ENCODE results near the gene ALDH4A1. TPM values are rescaled to one million over a fixed set of nuclear protein-coding genes. Genes with fewer than 3 reads are reported as not detected.
A peak's percentile ranks its signal among the peaks of the same experiment; 100 is the strongest.

Gene ALDH4A1
- total and polyA plus RNA-seq, 4 experiments from 2014 or later, result 1.1 to 1.6 (median 1.5) TPM

GRCh38 chr1:18939398-18940302, 37.3 kb upstream of the ALDH4A1 start:
- H3K36me3 Mint-ChIP-seq, result peaks cover 3 to 16% of the 10 kb centered on the region in 2 donors
- no peaks in the 10 kb centered on the region for H3K9me3 ChIP-seq (ENCODE audit: control insufficient read depth in 1 of 2, low read length in 2 of 2)
- DNase-seq, result no peak
- peaks cover 96% of the 10 kb centered on the region for H3K4me1 ChIP-seq (ENCODE audit: insufficient read depth, low read length)
- intact Hi-C loops (cut with micrococcal nuclease), result no loop called here
- no peaks in the 10 kb centered on the region for H3K36me3 ChIP-seq (ENCODE audit: insufficient read depth, low read length)
- H3K4me3 Mint-ChIP-seq, result peak overlapping the region in 1 of 8 donors; percentile 21
- H3K27me3 Mint-ChIP-seq, result no peaks in the 10 kb centered on the region
- H3K4me3 ChIP-seq (ENCODE audit: low read length in 2 of 2), result no peak overlapping the region
- peaks cover 47 to 94% (median 79%) of the 10 kb centered on the region in 4 donors for H3K4me1 Mint-ChIP-seq
- H3K9me3 Mint-ChIP-seq, result no peaks in the 10 kb centered on the region
- H3K27me3 ChIP-seq (ENCODE audit: insufficient read depth, low read length), result no peaks in the 10 kb centered on the region
- H3K27ac ChIP-seq (ENCODE audit: low read depth, low read length), result no peak overlapping the region
- ChIA-PET CTCF (ENCODE audit: partially characterized antibody) (interaction anchor here (0.6 to 3.6 kb wide), 4 partner anchors 17 to 45 kb away, joined by 3 to 14 read pairs (median 4); no protein-coding TSS in a partner anchor), POLR2A (ENCODE audit: partially characterized antibody) (interaction anchor here (1.0 to 20.6 kb wide), 5 partner anchors 11 to 17 kb away, joined by 3 to 599 read pairs (median 6); partner anchors contain the start of gene IFFO2)
- H3K27ac Mint-ChIP-seq, result peak overlapping the region in 6 of 7 donors; percentile 57 to 94 (median 88)

- Mint-ChIP-seq H3K27me3 (no peaks in the 10 kb centered on the region), H3K27ac (peak overlapping the region in 3 of 7 donors; percentile 46 to 70 (median 67)), H3K9me3 (no peaks in the 10 kb centered on the region), H3K4me3 (no peak overlapping the region), H3K4me1 (peaks cover 48 to 92% (median 79%) of the 10 kb centered on the region in 4 donors), H3K36me3 (peaks cover 3 to 16% of the 10 kb centered on the region in 2 donors)
- Histone ChIP-seq H3K27me3 (ENCODE audit: insufficient read depth, low read length) (no peaks in the 10 kb centered on the region), H3K4me3 (ENCODE audit: low read length in 2 of 2) (no peak overlapping the region), H3K4me1 (ENCODE audit: insufficient read depth, low read length) (peaks cover 96% of the 10 kb centered on the region), H3K9me3 (ENCODE audit: control insufficient read depth in 1 of 2, low read length in 2 of 2) (no peaks in the 10 kb centered on the region), H3K36me3 (ENCODE audit: insufficient read depth, low read length) (no peaks in the 10 kb centered on the region), H3K27ac (ENCODE audit: low read depth, low read length) (no peak overlapping the region)
- CTCF ChIA-PET (ENCODE audit: partially characterized antibody), result interaction anchor here (1.2 to 3.6 kb wide), 3 partner anchors 11 to 26 kb away, joined by 3 to 14 read pairs (median 9); no protein-coding TSS in a partner anchor
- POLR2A ChIA-PET (ENCODE audit: partially characterized antibody), result interaction anchor here (1.0 to 2.2 kb wide), 3 partner anchors 12 to 18 kb away, joined by 3 to 9 read pairs (median 6); no protein-coding TSS in a partner anchor
- DNase-seq, result no peak
- intact Hi-C loops (cut with micrococcal nuclease), result no loop called here
Measured at GRCh38 chr1:18938707-18939070, 36.3 kb upstream of the ALDH4A1 start.

GRCh38 chr1:18938008-18938706, 35.8 kb upstream of the ALDH4A1 start:
- Histone ChIP-seq H3K4me1 (ENCODE audit: insufficient read depth, low read length) (peaks cover 96% of the 10 kb centered on the region), H3K9me3 (ENCODE audit: control insufficient read depth in 1 of 2, low read length in 2 of 2) (no peaks in the 10 kb centered on the region), H3K4me3 (ENCODE audit: low read length in 2 of 2) (no peak overlapping the region), H3K27ac (ENCODE audit: low read depth, low read length) (no peak overlapping the region), H3K27me3 (ENCODE audit: insufficient read depth, low read length) (no peaks in the 10 kb centered on the region), H3K36me3 (ENCODE audit: insufficient read depth, low read length) (no peaks in the 10 kb centered on the region)
- no peaks in the 10 kb centered on the region for H3K27me3 Mint-ChIP-seq
- peak in 1 of 5 donors; percentile 18 for DNase-seq
- CTCF ChIA-PET (ENCODE audit: partially characterized antibody), result interaction anchor here (2.2 to 3.6 kb wide), 2 partner anchors 11 to 25 kb away, joined by 9 to 14 read pairs; no protein-coding TSS in a partner anchor
- POLR2A ChIA-PET (ENCODE audit: partially characterized antibody), result interaction anchor here (1.0 to 2.2 kb wide), 3 partner anchors 11 to 19 kb away, joined by 3 to 9 read pairs (median 6); no protein-coding TSS in a partner anchor
- H3K36me3 Mint-ChIP-seq, result peaks cover 0 to 12% of the 10 kb centered on the region in 2 donors
- peaks cover 47 to 91% (median 78%) of the 10 kb centered on the region in 4 donors for H3K4me1 Mint-ChIP-seq
- intact Hi-C loops (cut with micrococcal nuclease), result no loop called here
- peak overlapping the region in 5 of 7 donors; percentile 15 to 84 (median 71) for H3K27ac Mint-ChIP-seq
- peak overlapping the region in 1 of 8 donors; percentile 4 for H3K4me3 Mint-ChIP-seq
- no peaks in the 10 kb centered on the region for H3K9me3 Mint-ChIP-seq

- peak overlapping the region in 4 of 7 donors; percentile 35 to 91 (median 80) for H3K27ac Mint-ChIP-seq
- no peaks in the 10 kb centered on the region for H3K9me3 ChIP-seq (ENCODE audit: control insufficient read depth in 1 of 2, low read length in 2 of 2)
- H3K4me1 ChIP-seq (ENCODE audit: insufficient read depth, low read length), result peaks cover 98% of the 10 kb centered on the region
- no peaks in the 10 kb centered on the region for H3K36me3 ChIP-seq (ENCODE audit: insufficient read depth, low read length)
- H3K27me3 Mint-ChIP-seq, result no peaks in the 10 kb centered on the region
- CTCF ChIA-PET (ENCODE audit: partially characterized antibody), result interaction anchor here (0.8 to 3.6 kb wide), 4 partner anchors 8 to 24 kb away, joined by 3 to 14 read pairs (median 6); no protein-coding TSS in a partner anchor
- H3K27ac ChIP-seq (ENCODE audit: low read depth, low read length), result no peak overlapping the region
- peaks cover 0 to 15% of the 10 kb centered on the region in 2 donors for H3K36me3 Mint-ChIP-seq
- peak in 1 of 5 donors; percentile 22 for DNase-seq
- H3K4me3 ChIP-seq (ENCODE audit: low read length in 2 of 2), result no peak overlapping the region
- intact Hi-C loops (cut with micrococcal nuclease), result no loop called here
- H3K9me3 Mint-ChIP-seq, result no peaks in the 10 kb centered on the region
- no peaks in the 10 kb centered on the region for H3K27me3 ChIP-seq (ENCODE audit: insufficient read depth, low read length)
- POLR2A ChIA-PET (ENCODE audit: partially characterized antibody), result interaction anchor here (1.2 to 2.9 kb wide), 7 partner anchors 8 to 18 kb away, joined by 3 to 16 read pairs (median 9); partner anchors contain the start of gene IFFO2
- H3K4me3 Mint-ChIP-seq, result no peak overlapping the region
- peaks cover 50 to 95% (median 82%) of the 10 kb centered on the region in 4 donors for H3K4me1 Mint-ChIP-seq
Measured at GRCh38 chr1:18937539-18937938, 35.2 kb upstream of the ALDH4A1 start.

- Mint-ChIP-seq H3K36me3 (peaks cover 0 to 15% of the 10 kb centered on the region in 2 donors), H3K4me3 (peak overlapping the region in 3 of 8 donors; percentile 27 to 55 (median 39)), H3K4me1 (peaks cover 53 to 95% (median 83%) of the 10 kb centered on the region in 4 donors), H3K27me3 (no peaks in the 10 kb centered on the region), H3K27ac (peak overlapping the region; percentile 65 to 91 (median 81)), H3K9me3 (no peaks in the 10 kb centered on the region)
- intact Hi-C loops (cut with micrococcal nuclease), result no loop called here
- Histone ChIP-seq H3K27ac (ENCODE audit: low read depth, low read length) (no peak overlapping the region), H3K9me3 (ENCODE audit: control insufficient read depth in 1 of 2, low read length in 2 of 2) (no peaks in the 10 kb centered on the region), H3K4me1 (ENCODE audit: insufficient read depth, low read length) (peaks cover 99% of the 10 kb centered on the region), H3K4me3 (ENCODE audit: low read length in 2 of 2) (no peak overlapping the region), H3K36me3 (ENCODE audit: insufficient read depth, low read length) (no peaks in the 10 kb centered on the region), H3K27me3 (ENCODE audit: insufficient read depth, low read length) (no peaks in the 10 kb centered on the region)
- CTCF ChIA-PET (ENCODE audit: partially characterized antibody), result interaction anchor here (0.8 to 3.6 kb wide), 4 partner anchors 9 to 24 kb away, joined by 3 to 14 read pairs (median 6); no protein-coding TSS in a partner anchor
- DNase-seq, result peak in 1 of 5 donors; percentile 31
- POLR2A ChIA-PET (ENCODE audit: partially characterized antibody), result interaction anchor here (1.2 to 2.9 kb wide), 7 partner anchors 9 to 19 kb away, joined by 3 to 16 read pairs (median 9); partner anchors contain the start of gene IFFO2
Measured at GRCh38 chr1:18936814-18937481, 34.6 kb upstream of the ALDH4A1 start.

- Mint-ChIP-seq H3K27ac (peak overlapping the region in 5 of 7 donors; percentile 65 to 92 (median 81)), H3K4me1 (peaks cover 56 to 95% (median 83%) of the 10 kb centered on the region in 4 donors), H3K9me3 (no peaks in the 10 kb centered on the region), H3K36me3 (peaks cover 0 to 15% of the 10 kb centered on the region in 2 donors), H3K27me3 (no peaks in the 10 kb centered on the region), H3K4me3 (peak overlapping the region in 2 of 8 donors; percentile 27 to 39)
- Histone ChIP-seq H3K4me3 (ENCODE audit: low read length in 2 of 2) (no peak overlapping the region), H3K4me1 (ENCODE audit: insufficient read depth, low read length) (peaks cover 99% of the 10 kb centered on the region), H3K36me3 (ENCODE audit: insufficient read depth, low read length) (no peaks in the 10 kb centered on the region), H3K27me3 (ENCODE audit: insufficient read depth, low read length) (no peaks in the 10 kb centered on the region), H3K27ac (ENCODE audit: low read depth, low read length) (no peak overlapping the region), H3K9me3 (ENCODE audit: control insufficient read depth in 1 of 2, low read length in 2 of 2) (no peaks in the 10 kb centered on the region)
- POLR2A ChIA-PET (ENCODE audit: partially characterized antibody), result interaction anchor here (1.2 to 2.9 kb wide), 6 partner anchors 10 to 19 kb away, joined by 3 to 16 read pairs (median 8); partner anchors contain the start of gene IFFO2
- DNase-seq, result no peak
- intact Hi-C loops (cut with micrococcal nuclease), result no loop called here
- CTCF ChIA-PET (ENCODE audit: partially characterized antibody), result interaction anchor here (0.8 to 3.6 kb wide), 3 partner anchors 9 to 23 kb away, joined by 3 to 14 read pairs (median 3); no protein-coding TSS in a partner anchor
Measured at GRCh38 chr1:18936471-18936813, 34.1 kb upstream of the ALDH4A1 start.

Data from CD4-positive, alpha-beta memory T cell (primary cell).